Measurements from ENCODE around the gene CYP2F1. TPM values are rescaled to one million over a fixed set of nuclear protein-coding genes. Genes with fewer than 3 reads are reported as not detected.
"Not testable (repeated sequence)": the region's sequence is repeated elsewhere in the genome, so short reads cannot be mapped to it uniquely, and the experiment has no call there.

CYP2F1 gene
- polyA plus RNA-seq, 4 donors: 0.04 TPM; not detected in 3

- DNase-seq (ENCODE audit: low read depth in 4 of 4, low spot score in 3 of 4): no peak
These were observed 9.6 kb downstream of the CYP2F1 start for GRCh38 chr19:41123716-41124294.

- not testable (repeated sequence) for DNase-seq (ENCODE audit: low read depth in 4 of 4, low spot score in 3 of 4)
These were observed 12.6 kb downstream of the CYP2F1 start for GRCh38 chr19:41126765-41127203.

- DNase-seq (ENCODE audit: low read depth in 4 of 4, low spot score in 3 of 4): not testable (repeated sequence)
These were observed 13.1 kb downstream of the CYP2F1 start for GRCh38 chr19:41127362-41127761.

DNA sequence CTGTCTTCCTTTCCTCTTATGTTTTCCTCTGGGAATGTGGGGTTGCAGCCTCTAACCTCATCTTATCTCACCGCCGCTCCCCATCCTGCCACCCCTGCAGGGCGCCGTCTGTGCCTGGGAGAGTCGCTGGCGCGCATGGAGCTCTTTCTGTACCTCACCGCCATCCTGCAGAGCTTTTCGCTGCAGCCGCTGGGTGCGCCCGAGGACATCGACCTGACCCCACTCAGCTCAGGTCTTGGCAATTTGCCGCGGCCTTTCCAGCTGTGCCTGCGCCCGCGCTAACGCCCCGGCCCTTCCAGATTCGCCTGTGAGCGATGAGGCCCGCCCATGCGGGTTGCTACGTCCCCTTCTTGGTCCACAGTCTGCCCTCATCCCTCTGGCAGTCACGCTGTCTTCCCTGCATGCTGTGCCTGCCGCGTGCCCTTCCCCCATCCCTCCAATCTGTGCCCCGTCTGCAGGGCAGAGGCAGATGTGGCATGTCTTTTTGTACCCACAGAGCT, 13.6 kb downstream of the CYP2F1 start:
- peak in 2 of 4 donors; percentile 28 to 29 for DNase-seq (ENCODE audit: low read depth in 4 of 4, low spot score in 3 of 4)

GRCh38 chr19:41128692-41129091, 14.5 kb downstream of the CYP2F1 start:
- no peak for DNase-seq (ENCODE audit: low read depth in 4 of 4, low spot score in 3 of 4)

- no peak for DNase-seq (ENCODE audit: low read depth in 4 of 4, low spot score in 3 of 4)
These were observed 17.0 kb downstream of the CYP2F1 start for GRCh38 chr19:41131186-41131585.

DNA sequence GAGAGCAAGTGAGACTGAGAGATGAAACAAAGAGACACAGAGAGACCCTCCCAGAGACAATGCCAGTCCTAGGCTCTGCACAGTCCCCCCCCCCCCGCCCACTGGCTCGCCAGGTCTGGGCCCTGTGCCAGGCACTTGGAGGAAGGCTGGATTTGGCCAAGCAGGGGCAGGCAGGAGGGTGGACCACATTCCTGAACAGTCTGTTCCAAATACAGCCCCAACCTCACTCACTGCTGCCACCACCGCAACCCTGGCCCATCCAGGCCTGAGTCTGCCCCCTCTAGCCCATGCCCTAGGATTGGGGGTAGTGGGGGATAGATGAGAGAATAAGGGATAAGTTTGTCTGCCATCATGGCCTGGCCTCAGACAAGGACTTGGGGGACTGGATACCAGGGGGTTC, 19.0 kb downstream of the CYP2F1 start:
- no peak for DNase-seq (ENCODE audit: low read depth in 4 of 4, low spot score in 3 of 4)

GRCh38 chr19:41134616-41135015, 20.4 kb downstream of the CYP2F1 start:
- no peak for DNase-seq (ENCODE audit: low read depth in 4 of 4, low spot score in 3 of 4)

- peak; percentile 41 to 48 (median 44) for DNase-seq (ENCODE audit: low read depth in 4 of 4, low spot score in 3 of 4)
These were observed 21.5 kb downstream of the CYP2F1 start for GRCh38 chr19:41135390-41136384.

DNA sequence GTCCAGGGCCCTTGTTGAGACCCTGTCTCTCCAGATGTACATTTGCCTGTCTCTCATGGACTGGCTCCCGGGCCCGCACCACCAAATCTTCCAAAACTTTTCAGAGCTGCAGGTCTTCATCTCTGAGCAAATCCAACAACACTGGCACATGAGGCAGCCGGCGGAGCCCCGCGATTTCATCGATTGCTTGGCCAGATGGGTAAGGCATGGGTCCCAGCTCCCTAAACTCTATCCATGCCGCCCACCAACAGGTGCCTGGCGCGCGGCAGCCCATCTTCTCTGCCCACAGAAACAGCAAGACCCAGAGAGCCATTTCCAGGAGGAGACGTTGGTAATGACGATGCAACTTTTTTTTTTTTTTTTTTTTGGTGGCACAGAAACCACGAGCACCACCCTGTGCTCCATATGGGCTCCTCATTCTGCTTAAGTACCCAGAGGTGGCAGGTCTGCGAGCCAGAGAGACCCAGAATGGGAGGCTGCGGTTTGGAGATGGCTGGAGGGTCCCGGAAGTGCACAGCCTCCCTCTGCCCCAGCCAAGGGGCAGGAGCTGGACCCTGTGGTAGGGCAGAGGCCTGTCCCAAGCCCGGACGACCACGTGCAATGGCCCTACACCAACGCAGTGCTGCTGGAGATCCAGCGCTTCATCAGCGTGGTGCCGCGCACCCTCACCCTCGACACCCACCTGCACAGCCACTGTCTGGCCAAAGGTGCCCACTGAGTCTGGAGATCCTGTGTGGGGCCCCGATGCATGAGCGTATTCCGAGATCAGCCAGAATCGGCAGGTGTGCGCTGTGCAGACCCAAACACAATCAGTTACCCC, 22.6 kb downstream of the CYP2F1 start:
- no peak for DNase-seq (ENCODE audit: low read depth in 4 of 4, low spot score in 3 of 4)

- DNase-seq (ENCODE audit: low read depth in 4 of 4, low spot score in 3 of 4): peak in 2 of 4 donors; percentile 8 to 21
These were observed 30.2 kb downstream of the CYP2F1 start for GRCh38 chr19:41144403-41144802.

DNA sequence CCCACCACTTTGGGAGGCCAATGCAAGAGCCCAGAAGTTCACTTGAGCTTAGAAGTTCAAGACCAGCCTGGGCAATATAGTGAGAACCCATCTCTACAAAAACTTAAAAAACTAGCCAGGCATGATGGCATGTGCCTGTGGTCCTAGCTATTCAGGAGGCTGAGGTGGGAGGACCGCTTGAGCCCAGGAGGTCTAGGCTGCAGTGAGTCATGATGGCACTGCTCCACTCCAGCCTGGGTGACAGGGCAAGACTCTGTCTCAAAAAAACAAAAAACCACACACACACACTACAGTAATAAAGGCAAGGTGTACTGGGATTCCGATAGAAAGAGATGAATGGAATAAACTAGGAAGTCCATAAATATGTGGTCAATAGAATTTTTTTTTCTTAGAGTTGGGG, 35.6 kb downstream of the CYP2F1 start:
- DNase-seq (ENCODE audit: low read depth in 4 of 4, low spot score in 3 of 4): no peak

GRCh38 chr19:41150986-41151385, 36.8 kb downstream of the CYP2F1 start:
- not testable (repeated sequence) for DNase-seq (ENCODE audit: low read depth in 4 of 4, low spot score in 3 of 4)

- DNase-seq (ENCODE audit: low read depth in 4 of 4, low spot score in 3 of 4): no peak
These were observed 39.8 kb downstream of the CYP2F1 start for GRCh38 chr19:41154060-41154459.

DNA sequence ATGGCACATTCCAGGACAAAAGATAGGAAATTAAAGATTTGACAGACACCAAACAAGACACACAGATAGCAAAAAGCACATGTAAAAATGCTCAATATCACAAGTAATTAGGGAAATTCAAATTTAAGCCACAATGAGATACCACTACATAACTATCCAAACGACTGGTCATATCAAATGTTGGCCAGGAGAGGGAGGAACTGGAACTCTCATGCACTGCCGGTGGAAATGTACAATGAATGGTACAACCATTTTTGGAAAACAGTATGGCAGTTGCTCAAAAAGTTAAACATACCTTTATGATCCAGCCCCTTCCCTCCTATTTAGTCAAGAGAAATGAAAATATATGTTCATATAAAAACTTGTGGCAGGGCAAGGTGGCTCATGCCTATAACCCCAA, 42.0 kb downstream of the CYP2F1 start:
- DNase-seq (ENCODE audit: low read depth in 4 of 4, low spot score in 3 of 4): no peak

DNA sequence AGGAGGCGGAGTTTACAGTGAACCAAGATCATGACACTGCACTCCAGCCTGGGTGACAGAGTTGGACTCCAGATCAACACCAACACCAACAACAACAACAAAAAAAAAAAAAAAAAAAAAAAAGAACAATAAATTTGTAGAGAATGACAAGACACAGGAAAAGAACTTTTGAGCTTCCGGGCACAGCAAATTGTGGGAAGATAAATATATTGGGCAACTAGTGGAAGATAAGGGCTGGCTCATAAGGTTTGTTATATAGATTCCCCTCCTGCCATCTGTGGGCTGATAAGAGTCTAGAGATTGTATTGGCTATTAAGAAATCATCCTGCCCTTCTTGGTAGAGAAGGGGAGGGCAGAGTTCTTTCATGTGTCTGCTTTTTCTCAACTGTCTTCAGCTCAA, 45.6 kb downstream of the CYP2F1 start:
- no peak for DNase-seq (ENCODE audit: low read depth in 4 of 4, low spot score in 3 of 4)

DNA sequence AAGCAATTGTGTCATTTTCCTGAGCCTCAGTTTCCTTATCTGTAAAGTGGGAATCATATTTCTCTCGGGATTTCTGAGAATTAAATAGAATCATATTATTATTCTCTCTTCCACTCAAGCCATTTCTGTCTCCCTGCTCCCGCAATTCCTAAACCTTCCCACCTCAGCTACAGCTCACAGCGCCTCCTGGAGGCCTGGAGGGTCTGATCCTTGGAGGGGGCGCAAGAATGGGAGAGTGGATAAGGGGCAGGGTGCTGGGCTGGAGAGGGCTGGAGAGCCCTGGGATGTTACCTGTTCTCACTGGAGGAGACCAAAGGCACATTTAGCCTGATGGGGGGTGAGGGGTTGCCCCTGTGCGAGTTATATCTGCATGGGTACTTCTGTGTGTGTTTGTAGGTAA, 47.7 kb downstream of the CYP2F1 start:
- DNase-seq (ENCODE audit: low read depth in 4 of 4, low spot score in 3 of 4): no peak

DNA sequence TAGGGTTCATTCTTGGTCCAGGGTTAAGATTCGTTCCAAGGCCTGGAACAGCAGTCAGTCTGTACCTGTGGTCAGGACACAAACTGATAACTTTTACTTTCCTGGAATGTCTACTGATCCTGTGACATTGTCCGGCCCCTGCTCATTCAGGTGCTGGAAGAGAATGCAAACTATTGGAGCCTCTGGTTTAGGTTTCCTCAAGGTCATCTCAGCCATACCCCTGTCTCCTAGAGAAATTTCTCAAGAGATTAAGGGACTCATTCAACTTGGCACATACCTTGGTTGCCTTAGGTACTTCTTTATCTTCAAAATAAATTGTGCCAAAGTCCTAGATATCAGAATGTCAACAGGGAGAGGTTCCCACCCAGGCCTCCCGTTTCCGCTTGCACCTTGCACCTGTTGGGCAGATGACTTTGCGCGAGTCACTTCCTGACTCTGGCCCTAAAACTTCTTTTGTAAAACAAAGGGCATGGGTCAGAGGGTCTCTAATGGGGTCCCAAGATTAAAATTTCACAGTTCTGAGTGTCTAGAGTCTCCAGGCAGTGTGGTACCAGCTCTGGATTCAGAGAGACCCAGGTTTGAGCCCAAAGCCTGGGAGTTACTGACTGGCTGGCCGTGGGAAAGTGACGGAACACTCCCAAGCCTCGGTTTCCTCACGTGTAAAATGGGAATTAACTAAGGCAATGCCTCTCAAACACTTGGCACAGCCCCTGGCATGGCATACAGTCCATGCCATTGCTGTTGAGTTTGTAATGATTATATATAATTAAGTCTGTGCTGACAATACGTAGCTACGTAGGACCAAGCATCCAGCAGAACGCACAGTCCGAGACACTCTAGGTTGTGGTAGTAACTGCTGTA, 52.9 kb downstream of the CYP2F1 start:
- no peak for DNase-seq (ENCODE audit: low read depth in 4 of 4, low spot score in 3 of 4)

- no peak for DNase-seq (ENCODE audit: low read depth in 4 of 4, low spot score in 3 of 4)
These were observed 58.3 kb downstream of the CYP2F1 start for GRCh38 chr19:41172297-41173164.

Data from right renal pelvis (tissue), 4 donors.